CD4-positive, CD25-positive, alpha-beta regulatory T cell (primary cell): Measurements from ENCODE around the gene WASF2. TPM values are rescaled to one million over a fixed set of nuclear protein-coding genes. Genes with fewer than 3 reads are reported as not detected.

ENCODE experiments used
- ATAC-seq, 2 donors: fragments of 150-1000 bp; cut with Tn5 transposase; one replicate each; pipeline ENCODE4 v1.10.0; 2021; ENCODE audit warnings: low read depth in 2 of 2, moderate number of reproducible peaks in 2 of 2, moderate library complexity in 1 of 2
- DNase-seq, 3 donors: peaks; one replicate each; pipeline versions ENCODE4 v3.0.0 to v3.0.0-alpha.2; 2012 to 2022; ENCODE audit warnings: mixed read lengths in 1 of 3
- H3K27ac ChIP-seq: one replicate; pipeline ENCODE4 v1.7.0; 2013; ENCODE audit warnings: mild to moderate bottlenecking, low read length; ENCODE audit not compliant: insufficient read depth, poor library complexity, severe bottlenecking
- H3K27me3 ChIP-seq: one replicate; pipeline ENCODE4 v1.7.0; 2013; ENCODE audit warnings: low read length; ENCODE audit not compliant: control insufficient read depth, insufficient read depth
- H3K36me3 ChIP-seq: one replicate; pipeline ENCODE4 v1.7.0; 2013; ENCODE audit warnings: mild to moderate bottlenecking, low read length, moderate library complexity; ENCODE audit not compliant: control insufficient read depth, insufficient read depth
- H3K4me1 ChIP-seq: 2 replicates; pipeline ENCODE4 v1.7.0; 2013; ENCODE audit warnings: mild to moderate bottlenecking, low read length; ENCODE audit not compliant: insufficient read depth, control insufficient read depth, poor library complexity, severe bottlenecking
- H3K4me3 ChIP-seq: one replicate; pipeline ENCODE4 v1.7.0; 2013; ENCODE audit warnings: low read depth, mild to moderate bottlenecking, low read length, moderate library complexity
- H3K9me3 ChIP-seq, 2 experiments: 1 replicate in 1 of 2; 2 replicates in 1 of 2; pipeline ENCODE4 v1.7.0; 2013; ENCODE audit warnings: low read length in 2 of 2, mild to moderate bottlenecking in 1 of 2, moderate library complexity in 1 of 2; ENCODE audit not compliant: control insufficient read depth in 2 of 2
- H3K27ac Mint-ChIP-seq, 3 donors: one replicate each; pipeline ENCODE4 v1.8.0; 2020 to 2022; ENCODE audit warnings: mild to moderate bottlenecking in 3 of 3, mixed read lengths in 3 of 3, moderate library complexity in 2 of 3
- H3K27me3 Mint-ChIP-seq: one replicate; pipeline ENCODE4 v1.8.0; 2022; ENCODE audit warnings: mild to moderate bottlenecking, mixed read lengths
- H3K36me3 Mint-ChIP-seq: one replicate; pipeline ENCODE4 v1.8.0; 2020; ENCODE audit warnings: mixed read lengths
- H3K4me1 Mint-ChIP-seq, 4 donors: one replicate each; pipeline ENCODE4 v1.8.0; 2020 to 2022; ENCODE audit warnings: mixed read lengths in 4 of 4, mild to moderate bottlenecking in 1 of 4
- H3K4me3 Mint-ChIP-seq, 4 donors: one replicate each; pipeline ENCODE4 v1.8.0; 2020 to 2022; ENCODE audit warnings: mild to moderate bottlenecking in 4 of 4, mixed read lengths in 4 of 4, moderate library complexity in 3 of 4
- H3K9me3 Mint-ChIP-seq, 7 donors: one replicate each; pipeline ENCODE4 v1.8.0; 2020 to 2022; ENCODE audit warnings: mixed read lengths in 7 of 7, mild to moderate bottlenecking in 3 of 7, moderate library complexity in 2 of 7
- polyA plus RNA-seq, 4 donors: library from polyadenylated mRNA; unstranded; fragments of 300-500 nt; fragmentation: Illumina TruSeq; gene quantifications; one replicate each; pipeline ENCODE4 v1.2.3, GENCODE V29; 2021
- total RNA-seq: library from RNA; stranded (reverse); gene quantifications from one replicate; pipeline ENCODE4 v1.2.3, GENCODE V29; 2022

The WASF2 gene
- total and polyA plus RNA-seq, 5 donors from 2014 or later, result 55.3 to 175 (median 67.0) TPM

DNA sequence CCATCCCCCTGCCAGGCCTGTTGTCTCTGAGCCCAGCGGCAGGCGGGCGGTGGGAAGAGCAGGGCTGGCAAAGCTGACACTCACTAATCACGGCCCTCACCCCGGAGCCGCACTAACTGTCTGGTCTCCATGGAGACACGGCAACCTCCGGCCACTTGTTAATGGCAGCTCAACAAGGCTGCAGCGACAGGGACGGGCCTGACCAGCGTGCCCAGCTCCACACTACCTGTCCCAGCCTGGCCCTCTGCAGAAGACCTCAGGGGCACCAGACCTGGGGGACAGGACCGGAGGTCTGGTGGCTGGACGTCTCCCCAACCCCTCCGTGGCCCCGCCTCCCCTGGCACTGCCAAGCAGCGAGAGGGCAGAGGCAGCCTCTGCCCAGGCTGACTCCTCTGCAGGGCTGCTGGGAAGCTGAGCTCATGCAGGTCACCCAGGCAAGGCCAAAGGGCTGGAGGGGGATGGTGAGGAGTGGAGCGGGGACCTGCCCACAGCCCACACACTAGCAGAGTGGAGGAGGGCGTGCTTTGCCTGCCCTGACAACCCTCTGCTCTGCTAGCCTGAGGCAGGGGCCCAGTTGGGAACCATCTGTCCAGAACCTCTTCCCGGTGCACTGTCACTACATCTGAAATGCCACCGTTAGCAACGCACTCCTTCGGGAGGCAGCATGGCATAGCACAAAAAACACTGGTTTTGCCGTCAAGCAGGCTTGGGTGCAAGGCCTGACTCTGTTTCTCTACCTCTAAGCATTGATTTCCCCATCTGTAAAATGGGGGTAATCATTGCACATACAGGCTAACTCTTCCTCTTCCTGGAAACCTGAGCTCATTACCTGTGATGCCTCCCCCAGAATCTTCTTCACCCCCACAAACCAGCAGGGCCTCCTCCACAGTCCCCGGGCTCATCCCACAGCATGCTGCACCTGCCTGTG lies 29.6 kb upstream of the WASF2 start:
- H3K4me1 ChIP-seq, result peaks cover 41% of the 10 kb centered on the region
- H3K4me1 Mint-ChIP-seq, result peaks cover 6 to 62% (median 33%) of the 10 kb centered on the region in 4 donors

GRCh38 chr1:27518808-27519207 lies 28.8 kb upstream of the WASF2 start:
- H3K9me3 Mint-ChIP-seq, result no peaks in the 10 kb centered on the region
- peak overlapping the region in 2 of 3 donors; percentile 52 to 60 for H3K27ac Mint-ChIP-seq
- peak overlapping the region in 1 of 4 donors; percentile 18 for H3K4me3 Mint-ChIP-seq
- no peaks in the 10 kb centered on the region for H3K36me3 Mint-ChIP-seq
- ATAC-seq (no peak), DNase-seq (no peak)
- Histone ChIP-seq H3K4me1 (peaks cover 33% of the 10 kb centered on the region), H3K36me3 (no peaks in the 10 kb centered on the region), H3K4me3 (no peak overlapping the region), H3K27me3 (no peaks in the 10 kb centered on the region), H3K9me3 (no peaks in the 10 kb centered on the region), H3K27ac (no peak overlapping the region)
- no peaks in the 10 kb centered on the region for H3K27me3 Mint-ChIP-seq
- peaks cover 0 to 54% (median 25%) of the 10 kb centered on the region in 4 donors for H3K4me1 Mint-ChIP-seq

More for the DNA sequence above, 29.6 kb upstream of the WASF2 start:
- Mint-ChIP-seq H3K27me3 (no peaks in the 10 kb centered on the region), H3K4me3 (peak overlapping the region in 1 of 4 donors; percentile 94), H3K9me3 (no peaks in the 10 kb centered on the region), H3K27ac (peak overlapping the region in 2 of 3 donors; percentile 96 to 98), H3K36me3 (no peaks in the 10 kb centered on the region)
- Histone ChIP-seq H3K36me3 (no peaks in the 10 kb centered on the region), H3K27me3 (no peaks in the 10 kb centered on the region), H3K9me3 (no peaks in the 10 kb centered on the region), H3K27ac (no peak overlapping the region), H3K4me3 (no peak overlapping the region)
- no peak for DNase-seq
- ATAC-seq, result no peak

DNA sequence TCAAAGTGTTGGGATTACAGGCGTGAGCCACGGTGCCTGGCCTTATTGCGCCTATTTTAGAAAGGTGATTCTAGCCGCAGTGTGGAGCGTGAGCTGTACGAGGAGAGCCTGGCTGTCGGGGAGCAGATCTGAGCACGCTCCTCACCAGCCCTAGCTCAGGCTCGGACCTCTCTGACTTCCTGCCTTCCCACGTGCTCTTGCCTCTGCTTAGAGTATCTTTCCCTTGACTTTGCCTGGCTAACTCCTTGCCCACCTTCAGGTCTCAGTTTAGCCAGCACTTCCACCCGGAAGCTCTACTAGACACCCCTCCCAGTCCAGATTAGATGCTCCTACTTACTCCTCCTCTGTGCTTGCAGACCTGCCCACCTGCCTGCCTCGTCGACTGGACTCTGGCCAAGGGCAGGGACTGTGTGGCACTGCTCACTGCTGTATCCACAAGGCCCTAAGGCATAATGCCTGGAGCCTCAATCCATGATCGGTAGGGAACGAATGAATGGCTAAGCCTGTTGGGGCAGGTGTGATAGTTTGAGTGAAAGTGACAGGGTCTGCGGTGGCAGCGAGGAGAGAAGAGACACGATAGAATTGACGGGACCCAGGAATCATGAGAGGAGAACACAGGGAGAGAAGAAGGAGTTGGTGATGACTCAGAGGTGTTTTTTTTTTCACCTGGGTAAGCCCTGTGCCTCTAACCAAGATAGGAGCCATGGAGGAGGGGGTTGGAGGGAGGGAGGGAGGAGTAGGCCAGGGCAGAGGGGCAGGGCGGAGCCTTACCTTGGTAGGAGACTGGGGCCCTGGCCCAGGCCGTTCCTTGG lies 28.1 kb upstream of the WASF2 start:
- DNase-seq (no peak), ATAC-seq (no peak)
- H3K4me1 Mint-ChIP-seq, result peaks cover 0 to 47% (median 21%) of the 10 kb centered on the region in 4 donors
- Histone ChIP-seq H3K4me1 (peaks cover 26% of the 10 kb centered on the region), H3K4me3 (no peak overlapping the region), H3K36me3 (no peaks in the 10 kb centered on the region), H3K27me3 (no peaks in the 10 kb centered on the region), H3K27ac (no peak overlapping the region), H3K9me3 (no peaks in the 10 kb centered on the region)
- no peaks in the 10 kb centered on the region for H3K9me3 Mint-ChIP-seq
- H3K36me3 Mint-ChIP-seq, result no peaks in the 10 kb centered on the region
- peak overlapping the region in 2 of 4 donors; percentile 12 to 74 for H3K4me3 Mint-ChIP-seq
- H3K27ac Mint-ChIP-seq, result peak overlapping the region in 2 of 3 donors; percentile 60 to 80
- H3K27me3 Mint-ChIP-seq, result no peaks in the 10 kb centered on the region

DNA sequence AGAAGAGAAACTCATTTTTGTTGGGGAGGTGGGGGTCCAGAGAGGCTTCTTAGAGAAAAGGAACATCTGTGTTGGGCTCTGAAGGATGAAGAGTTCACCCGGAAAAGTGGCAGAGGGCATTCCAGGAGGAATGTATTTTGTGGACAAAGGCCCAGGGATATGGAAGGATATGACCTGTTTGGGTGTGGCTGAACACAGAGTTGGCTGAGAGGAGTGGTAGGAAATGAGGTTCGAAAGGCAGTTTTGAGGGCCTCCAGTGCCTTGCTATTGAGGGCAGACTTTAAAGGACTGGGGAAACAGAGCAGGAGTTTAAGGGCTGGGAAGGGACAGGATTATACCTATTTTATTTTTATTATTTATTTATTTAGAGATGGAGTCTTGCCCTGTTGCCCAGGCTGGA lies 27.3 kb upstream of the WASF2 start:
- H3K36me3 Mint-ChIP-seq, result no peaks in the 10 kb centered on the region
- peak overlapping the region in 1 of 3 donors; percentile 70 for H3K27ac Mint-ChIP-seq

GRCh38 chr1:27515626-27516025 lies 25.7 kb upstream of the WASF2 start:
- Histone ChIP-seq H3K27me3 (no peaks in the 10 kb centered on the region), H3K4me3 (no peak overlapping the region), H3K36me3 (no peaks in the 10 kb centered on the region), H3K27ac (no peak overlapping the region), H3K9me3 (no peaks in the 10 kb centered on the region), H3K4me1 (peaks cover 2% of the 10 kb centered on the region)
- Mint-ChIP-seq H3K27me3 (no peaks in the 10 kb centered on the region), H3K9me3 (no peaks in the 10 kb centered on the region), H3K36me3 (no peaks in the 10 kb centered on the region), H3K4me1 (peaks cover 0 to 22% (median 6%) of the 10 kb centered on the region in 4 donors), H3K27ac (peak overlapping the region in 2 of 3 donors; percentile 36 to 52), H3K4me3 (no peak overlapping the region)
- DNase-seq (no peak), ATAC-seq (no peak)

More for the DNA sequence above, 27.3 kb upstream of the WASF2 start:
- Mint-ChIP-seq H3K27me3 (no peaks in the 10 kb centered on the region), H3K9me3 (no peaks in the 10 kb centered on the region), H3K4me1 (peaks cover 0 to 39% (median 18%) of the 10 kb centered on the region in 4 donors), H3K4me3 (peak overlapping the region in 1 of 4 donors; percentile 76)
- H3K9me3 ChIP-seq, result no peaks in the 10 kb centered on the region
- H3K4me1 ChIP-seq, result peaks cover 18% of the 10 kb centered on the region
- H3K27ac ChIP-seq, result no peak overlapping the region
- no peaks in the 10 kb centered on the region for H3K27me3 ChIP-seq
- H3K4me3 ChIP-seq, result no peak overlapping the region
- ATAC-seq (no peak), DNase-seq (no peak)
- no peaks in the 10 kb centered on the region for H3K36me3 ChIP-seq

DNA sequence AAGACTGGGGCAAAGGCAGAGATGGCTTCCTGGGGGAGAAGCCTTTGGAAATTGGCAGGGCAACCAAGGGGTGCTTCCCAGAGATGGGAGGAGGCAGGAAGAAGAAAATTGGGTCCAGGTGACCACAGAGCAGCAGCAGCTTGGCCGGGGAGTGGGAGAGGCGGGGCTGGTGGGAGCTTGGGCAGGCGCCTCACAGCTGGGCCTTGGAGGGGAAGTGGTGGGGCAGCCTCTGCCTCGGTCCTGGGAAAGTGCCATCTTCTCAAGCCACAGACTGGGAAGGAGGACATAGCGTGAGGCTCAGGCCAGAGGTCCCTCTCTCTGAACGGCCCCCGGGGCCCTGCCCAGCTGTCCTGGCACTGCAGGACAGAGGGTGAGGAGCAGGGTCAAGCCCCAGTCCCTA lies 24.0 kb upstream of the WASF2 start:
- Histone ChIP-seq H3K27me3 (no peaks in the 10 kb centered on the region), H3K36me3 (no peaks in the 10 kb centered on the region), H3K4me3 (no peak overlapping the region), H3K27ac (no peak overlapping the region), H3K9me3 (no peaks in the 10 kb centered on the region), H3K4me1 (no peaks in the 10 kb centered on the region)
- Mint-ChIP-seq H3K4me3 (no peak overlapping the region), H3K9me3 (no peaks in the 10 kb centered on the region), H3K27me3 (no peaks in the 10 kb centered on the region), H3K27ac (no peak overlapping the region), H3K36me3 (no peaks in the 10 kb centered on the region), H3K4me1 (peaks cover 0 to 13% (median 3%) of the 10 kb centered on the region in 4 donors)
- ATAC-seq, result no peak
- no peak for DNase-seq

GRCh38 chr1:27513528-27513927 lies 23.6 kb upstream of the WASF2 start:
- H3K36me3 Mint-ChIP-seq, result no peaks in the 10 kb centered on the region
- no peak overlapping the region for H3K4me3 Mint-ChIP-seq
- H3K36me3 ChIP-seq, result no peaks in the 10 kb centered on the region
- no peak overlapping the region for H3K27ac Mint-ChIP-seq
- no peak overlapping the region for H3K27ac ChIP-seq
- no peak for DNase-seq
- H3K4me1 ChIP-seq, result no peaks in the 10 kb centered on the region
- H3K9me3 Mint-ChIP-seq, result no peaks in the 10 kb centered on the region
- no peaks in the 10 kb centered on the region for H3K27me3 ChIP-seq
- H3K4me3 ChIP-seq, result no peak overlapping the region
- no peaks in the 10 kb centered on the region for H3K9me3 ChIP-seq
- ATAC-seq, result no peak
- H3K27me3 Mint-ChIP-seq, result no peaks in the 10 kb centered on the region
- peaks cover 0 to 10% (median 3%) of the 10 kb centered on the region in 4 donors for H3K4me1 Mint-ChIP-seq
